ENCODE measurements around the gene GPC3.

GPC3 gene

DNA sequence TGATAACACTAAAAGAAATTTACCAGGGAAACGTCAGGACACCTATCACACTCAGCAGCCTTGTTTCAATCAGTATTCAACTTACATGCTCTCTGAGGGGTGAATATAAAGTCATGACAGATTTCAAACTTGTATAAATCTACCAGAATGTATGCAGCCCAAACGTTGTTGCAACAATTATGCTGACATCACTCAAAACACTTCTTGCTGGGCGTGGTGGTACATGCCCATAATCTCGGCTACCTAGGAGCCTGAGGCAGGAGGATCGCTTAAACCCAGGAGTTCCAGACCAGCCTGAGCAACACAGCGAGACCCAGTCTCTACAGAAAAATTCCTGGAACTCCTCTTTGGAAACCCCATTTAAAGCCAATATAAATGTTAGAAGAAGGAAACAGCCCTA, 303.5 kb downstream of the GPC3 start:
- DNase-seq (ENCODE audit: extremely low read depth, low read depth), result no peak
- TF ChIP-seq, protein P1, sequence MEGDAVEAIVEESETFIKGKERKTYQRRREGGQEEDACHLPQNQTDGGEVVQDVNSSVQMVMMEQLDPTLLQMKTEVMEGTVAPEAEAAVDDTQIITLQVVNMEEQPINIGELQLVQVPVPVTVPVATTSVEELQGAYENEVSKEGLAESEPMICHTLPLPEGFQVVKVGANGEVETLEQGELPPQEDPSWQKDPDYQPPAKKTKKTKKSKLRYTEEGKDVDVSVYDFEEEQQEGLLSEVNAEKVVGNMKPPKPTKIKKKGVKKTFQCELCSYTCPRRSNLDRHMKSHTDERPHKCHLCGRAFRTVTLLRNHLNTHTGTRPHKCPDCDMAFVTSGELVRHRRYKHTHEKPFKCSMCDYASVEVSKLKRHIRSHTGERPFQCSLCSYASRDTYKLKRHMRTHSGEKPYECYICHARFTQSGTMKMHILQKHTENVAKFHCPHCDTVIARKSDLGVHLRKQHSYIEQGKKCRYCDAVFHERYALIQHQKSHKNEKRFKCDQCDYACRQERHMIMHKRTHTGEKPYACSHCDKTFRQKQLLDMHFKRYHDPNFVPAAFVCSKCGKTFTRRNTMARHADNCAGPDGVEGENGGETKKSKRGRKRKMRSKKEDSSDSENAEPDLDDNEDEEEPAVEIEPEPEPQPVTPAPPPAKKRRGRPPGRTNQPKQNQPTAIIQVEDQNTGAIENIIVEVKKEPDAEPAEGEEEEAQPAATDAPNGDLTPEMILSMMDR (IDR thresholded peaks at IDR 0.05; ENCODE audit: low read depth, low read length), result no peak

DNA sequence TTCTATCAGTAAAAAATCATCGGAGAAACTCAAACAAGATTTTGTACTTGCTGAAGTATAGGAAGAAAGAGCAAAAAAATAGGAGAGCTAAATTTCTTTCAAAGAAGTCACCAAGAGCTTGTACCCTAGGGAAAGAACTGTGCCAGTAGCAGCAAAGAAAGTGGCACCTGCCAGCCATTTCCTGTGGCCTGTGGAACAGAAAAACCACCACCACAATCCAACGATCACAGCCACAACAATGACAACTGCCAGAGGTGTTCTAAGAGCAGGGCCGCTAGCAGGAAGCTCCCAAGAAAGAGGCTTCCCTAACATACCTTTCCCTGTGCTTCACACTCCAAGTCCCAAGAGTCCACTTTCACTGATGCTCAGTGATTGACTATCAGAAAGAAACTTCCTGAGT, 304.0 kb downstream of the GPC3 start:
- TF ChIP-seq, protein P1 (IDR thresholded peaks at IDR 0.05; ENCODE audit: low read depth, low read length), result no peak
- no peak for DNase-seq (ENCODE audit: extremely low read depth, low read depth)

DNA sequence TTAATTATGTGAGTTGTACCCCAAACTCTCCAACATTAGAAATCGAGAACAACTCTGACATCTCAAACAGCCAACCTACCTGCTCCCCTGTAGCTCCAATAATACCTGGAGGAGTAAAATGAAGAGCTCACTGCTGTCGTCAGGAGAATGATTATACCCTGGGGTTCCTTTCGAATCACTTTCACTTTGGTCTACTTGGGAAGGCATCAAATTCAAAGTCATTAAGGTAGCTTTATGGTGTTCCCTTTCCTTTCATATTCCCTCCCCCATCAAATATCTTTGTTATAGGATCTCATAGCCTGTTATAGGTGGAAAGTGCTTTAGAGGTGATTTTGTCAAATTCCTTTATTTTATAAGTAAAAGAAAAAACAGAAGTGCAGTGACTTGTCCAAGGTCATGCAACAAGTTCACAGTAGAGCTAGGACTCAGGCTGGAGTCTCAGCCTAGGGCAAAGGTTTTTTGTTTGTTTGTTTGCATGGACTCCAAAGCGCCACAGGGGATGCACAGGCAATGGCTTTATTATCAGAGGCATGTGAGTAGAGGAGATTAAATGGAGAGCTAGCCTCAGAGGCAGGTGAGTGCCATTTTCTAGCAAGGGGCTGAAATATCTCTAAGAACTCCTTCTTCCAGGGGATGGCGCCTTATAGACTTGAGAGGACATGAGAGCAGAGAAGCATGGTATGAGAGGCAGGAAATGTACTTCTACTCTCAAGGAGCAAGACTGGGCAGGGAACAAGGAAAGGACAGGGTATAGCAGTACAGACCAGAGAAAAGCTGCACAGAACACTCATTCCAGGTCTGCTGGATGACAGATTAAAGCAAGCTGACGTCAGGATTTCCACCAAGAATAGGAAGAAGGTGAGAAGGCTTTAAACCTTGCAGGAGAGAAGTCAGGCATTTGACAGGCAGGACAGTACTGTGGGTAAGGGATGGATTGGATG, 308.0 kb downstream of the GPC3 start:
- TF ChIP-seq, protein P1 (IDR thresholded peaks at IDR 0.05; ENCODE audit: low read depth, low read length), result no peak
- no peak for DNase-seq (ENCODE audit: extremely low read depth, low read depth)

DNA sequence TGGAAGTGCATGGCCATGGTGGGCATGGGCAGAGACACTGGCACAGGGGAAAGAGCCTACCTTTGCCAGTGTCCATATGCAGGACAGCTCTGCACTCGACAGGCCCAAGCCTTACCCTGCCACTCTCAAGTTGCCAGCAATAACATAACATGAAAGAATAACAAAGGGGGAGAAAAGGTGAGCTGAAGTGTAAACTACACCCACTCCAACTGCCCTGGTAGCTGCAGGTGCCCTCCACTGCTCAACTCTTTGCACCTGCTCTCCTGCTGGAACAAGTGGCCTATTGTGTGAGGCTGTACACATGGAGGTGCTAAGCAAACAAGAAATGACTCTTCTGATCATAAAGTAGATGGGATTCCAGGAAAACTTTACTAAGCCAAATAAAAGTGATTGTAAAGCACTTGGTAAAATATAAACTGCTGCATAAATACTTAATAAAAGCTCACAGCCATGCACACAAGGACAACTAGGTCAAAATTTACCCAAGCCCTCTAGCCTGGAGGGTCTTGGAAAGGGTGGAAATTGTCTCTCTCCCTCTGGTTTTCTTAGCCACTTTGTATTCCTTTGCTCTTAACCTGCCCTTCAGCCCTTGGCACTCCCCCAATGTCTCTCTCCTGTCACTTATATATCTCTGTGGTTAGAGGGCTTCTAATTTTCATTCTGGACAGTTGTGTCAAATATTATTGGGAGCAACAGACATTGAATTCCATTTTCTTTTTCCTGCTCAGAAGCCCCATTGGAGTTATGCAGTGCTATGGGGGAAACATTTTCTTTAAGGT, 308.9 kb downstream of the GPC3 start:
- TF ChIP-seq, protein P1 (IDR thresholded peaks at IDR 0.05; ENCODE audit: low read depth, low read length), result no peak
- no peak for DNase-seq (ENCODE audit: extremely low read depth, low read depth)

DNA sequence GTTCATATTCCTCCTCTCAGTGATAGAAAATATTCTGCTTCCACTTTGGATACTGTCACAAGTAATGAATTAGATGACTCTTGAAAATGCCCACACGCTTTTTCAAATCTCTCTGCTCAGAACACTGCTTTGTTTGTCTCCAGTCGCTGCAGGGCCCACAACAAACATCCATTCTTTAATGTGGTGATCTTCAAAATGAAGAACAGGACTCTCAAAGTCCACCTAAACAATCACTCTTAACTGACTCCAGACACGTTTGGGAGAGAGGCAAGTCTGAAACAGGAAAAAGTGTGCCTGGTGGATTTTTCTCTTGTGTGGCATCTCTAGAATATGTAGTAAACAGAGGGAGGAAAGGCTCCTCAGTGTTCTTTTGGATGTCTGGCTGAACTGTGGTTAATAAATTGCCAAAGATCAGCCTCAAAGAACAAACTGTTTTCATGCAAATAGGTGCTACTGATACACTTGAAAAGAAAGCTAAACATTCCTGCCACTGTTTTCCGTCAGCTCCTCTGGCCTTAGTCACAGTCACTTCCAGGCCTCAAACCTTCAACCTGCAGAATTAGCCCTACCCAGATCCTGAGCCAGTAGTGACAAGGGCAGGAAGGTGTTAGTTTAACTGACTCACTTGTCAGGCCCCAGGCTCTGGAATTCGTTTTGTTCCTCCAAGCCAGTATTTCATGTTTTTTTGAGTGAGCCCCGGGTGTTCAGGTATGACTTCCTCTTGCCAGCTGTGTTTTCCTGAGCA, 310.5 kb downstream of the GPC3 start:
- TF ChIP-seq, protein P1 (IDR thresholded peaks at IDR 0.05; ENCODE audit: low read depth, low read length), result no peak
- no peak for DNase-seq (ENCODE audit: extremely low read depth, low read depth)

DNA sequence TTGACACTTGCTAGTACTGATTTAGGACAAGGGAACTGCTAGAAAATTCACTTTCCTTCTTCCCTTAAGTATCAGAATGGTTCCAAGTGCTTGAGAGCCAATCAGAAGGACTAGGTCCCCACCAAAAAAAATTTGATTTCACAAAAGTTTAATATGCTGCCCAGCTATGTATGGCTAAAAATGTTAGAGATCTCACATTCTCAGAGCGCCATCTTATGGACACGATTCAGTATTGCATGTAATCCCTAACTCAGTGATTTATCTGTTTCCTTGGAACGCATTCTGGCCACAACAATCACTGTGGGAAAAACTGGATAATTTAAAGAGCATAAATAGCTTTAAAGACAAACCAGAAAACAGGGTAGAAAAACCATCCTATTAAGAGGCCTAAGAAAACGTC, 315.0 kb downstream of the GPC3 start:
- DNase-seq (ENCODE audit: extremely low read depth, low read depth), result no peak

More for the DNA sequence above, 315.0 kb downstream of the GPC3 start:
- TF ChIP-seq, protein P1 (IDR thresholded peaks at IDR 0.05; ENCODE audit: low read depth, low read length), result peak; percentile 62

Data from AG09319 (cell line).